ENCODE results near the gene SRM.
A peak's percentile ranks its signal among the peaks of the same experiment; 100 is the strongest.
"Not testable (repeated sequence)": the region's sequence is repeated elsewhere in the genome, so short reads cannot be mapped to it uniquely, and the experiment has no call there.

SRM gene

GRCh38 chr1:11045428-11046269 is 14.2 kb downstream of the SRM start:
- FAIRE-seq (no peak), DNase-seq (ENCODE audit: insufficient read length, low spot score) (no peak)
- TF ChIP-seq POLR2A (IDR thresholded peaks at IDR 0.05; ENCODE audit: low read depth, low read length) (no peak), POLR2AphosphoS5 (IDR thresholded peaks at IDR 0.05; ENCODE audit: low read depth, low read length) (no peak), POU2F2 (IDR thresholded peaks at IDR 0.05; ENCODE audit: low read depth, low read length) (no peak), TAF1 (IDR thresholded peaks at IDR 0.05; ENCODE audit: low read depth, low read length) (no peak), PAX5 (IDR thresholded peaks at IDR 0.05; ENCODE audit: insufficient read depth, low read length, severe bottlenecking) (no peak), SPI1 (IDR thresholded peaks at IDR 0.05; ENCODE audit: low read depth, low read length) (no peak)

- DNase-seq (ENCODE audit: insufficient read length, low spot score) = no peak
- TF ChIP-seq SPI1 (IDR thresholded peaks at IDR 0.05; ENCODE audit: low read depth, low read length) = no peak
- TF ChIP-seq POU2F2 (IDR thresholded peaks at IDR 0.05; ENCODE audit: low read depth, low read length) = no peak
- no peak for TF ChIP-seq TAF1 (IDR thresholded peaks at IDR 0.05; ENCODE audit: low read depth, low read length)
- no peak for TF ChIP-seq POLR2A (IDR thresholded peaks at IDR 0.05; ENCODE audit: low read depth, low read length)
- no peak for TF ChIP-seq PAX5 (IDR thresholded peaks at IDR 0.05; ENCODE audit: insufficient read depth, low read length, severe bottlenecking)
- TF ChIP-seq POLR2AphosphoS5 (IDR thresholded peaks at IDR 0.05; ENCODE audit: low read depth, low read length) = no peak
- no peak for FAIRE-seq
Measured at GRCh38 chr1:11044849-11045427, 14.9 kb downstream of the SRM start.

DNA sequence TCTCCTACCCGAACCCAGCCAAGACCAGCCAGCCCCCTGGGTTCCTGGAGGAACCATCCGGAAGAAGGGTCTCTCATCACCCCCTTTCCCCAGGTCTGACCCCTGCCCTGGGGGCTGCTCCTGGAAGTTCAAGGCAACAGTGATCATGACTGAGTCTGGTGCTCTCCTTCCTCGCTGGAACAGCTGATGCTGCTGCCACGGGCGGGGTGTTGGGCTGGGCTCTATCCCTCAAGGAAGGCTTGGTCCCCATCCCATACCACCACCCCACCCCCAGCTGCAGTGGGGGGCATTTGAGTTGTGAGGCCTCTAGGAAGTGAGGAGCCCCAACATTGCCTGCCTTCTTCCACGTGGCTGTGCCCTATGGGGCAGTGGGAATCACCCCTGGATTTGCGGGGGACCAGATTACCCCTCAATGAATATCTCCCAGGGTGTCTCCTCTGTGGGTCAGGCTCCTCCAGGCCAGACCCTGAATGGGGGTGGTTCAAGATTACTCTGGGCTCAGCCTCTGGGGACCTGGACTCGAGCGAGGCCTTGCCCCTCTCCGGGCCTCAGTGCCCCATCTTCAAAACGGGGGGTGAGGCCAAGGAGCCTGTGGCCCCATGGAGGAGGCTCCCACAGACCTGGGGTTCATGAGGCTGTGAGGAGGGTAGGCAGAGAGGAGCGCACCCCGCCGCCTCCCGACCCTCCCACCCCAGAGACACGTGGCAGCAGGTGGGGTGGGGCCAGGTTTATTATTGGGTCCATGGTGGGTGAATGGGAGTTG is 15.6 kb downstream of the SRM start:
- no peak for TF ChIP-seq PAX5 (IDR thresholded peaks at IDR 0.05; ENCODE audit: insufficient read depth, low read length, severe bottlenecking)
- no peak for TF ChIP-seq POU2F2 (IDR thresholded peaks at IDR 0.05; ENCODE audit: low read depth, low read length)
- no peak for TF ChIP-seq SPI1 (IDR thresholded peaks at IDR 0.05; ENCODE audit: low read depth, low read length)
- TF ChIP-seq POLR2A (IDR thresholded peaks at IDR 0.05; ENCODE audit: low read depth, low read length) = no peak
- TF ChIP-seq TAF1 (IDR thresholded peaks at IDR 0.05; ENCODE audit: low read depth, low read length) = no peak
- TF ChIP-seq POLR2AphosphoS5 (IDR thresholded peaks at IDR 0.05; ENCODE audit: low read depth, low read length) = no peak
- DNase-seq (ENCODE audit: insufficient read length, low spot score) = no peak
- FAIRE-seq = no peak

GRCh38 chr1:11042995-11043874 is 16.6 kb downstream of the SRM start:
- FAIRE-seq = no peak
- DNase-seq (ENCODE audit: insufficient read length, low spot score) = no peak
- TF ChIP-seq POU2F2 (IDR thresholded peaks at IDR 0.05; ENCODE audit: low read depth, low read length) = no peak
- no peak for TF ChIP-seq PAX5 (IDR thresholded peaks at IDR 0.05; ENCODE audit: insufficient read depth, low read length, severe bottlenecking)

DNA sequence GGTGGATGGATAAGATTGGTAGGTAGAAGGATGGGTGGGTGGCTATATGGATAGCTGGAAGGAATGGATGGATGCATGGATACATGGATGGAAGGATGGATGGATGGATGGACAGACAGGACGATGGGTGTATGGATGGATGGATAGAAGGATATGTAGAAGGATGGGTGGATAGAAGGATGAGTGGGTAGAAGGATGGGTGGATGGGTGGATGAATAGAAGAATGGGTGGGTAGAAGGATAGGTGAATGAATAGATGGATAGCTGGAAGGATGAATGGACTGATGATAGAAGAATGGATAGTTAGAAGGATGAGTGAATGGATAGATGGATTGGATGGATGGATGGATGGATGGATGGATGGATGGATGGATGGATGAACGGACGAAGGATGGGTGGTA is 17.8 kb downstream of the SRM start:
- DNase-seq (ENCODE audit: insufficient read length, low spot score) (no peak), FAIRE-seq (no peak)
- TF ChIP-seq POLR2AphosphoS5 (IDR thresholded peaks at IDR 0.05; ENCODE audit: low read depth, low read length) (no peak), TAF1 (IDR thresholded peaks at IDR 0.05; ENCODE audit: low read depth, low read length) (no peak), SPI1 (IDR thresholded peaks at IDR 0.05; ENCODE audit: low read depth, low read length) (no peak), POU2F2 (IDR thresholded peaks at IDR 0.05; ENCODE audit: low read depth, low read length) (no peak), POLR2A (IDR thresholded peaks at IDR 0.05; ENCODE audit: low read depth, low read length) (no peak), PAX5 (IDR thresholded peaks at IDR 0.05; ENCODE audit: insufficient read depth, low read length, severe bottlenecking) (no peak)

- FAIRE-seq = no peak
- no peak for DNase-seq (ENCODE audit: insufficient read length, low spot score)
- TF ChIP-seq PAX5 (IDR thresholded peaks at IDR 0.05; ENCODE audit: insufficient read depth, low read length, severe bottlenecking) (no peak), POLR2A (IDR thresholded peaks at IDR 0.05; ENCODE audit: low read depth, low read length) (no peak), POLR2AphosphoS5 (IDR thresholded peaks at IDR 0.05; ENCODE audit: low read depth, low read length) (no peak), SPI1 (IDR thresholded peaks at IDR 0.05; ENCODE audit: low read depth, low read length) (no peak), TAF1 (IDR thresholded peaks at IDR 0.05; ENCODE audit: low read depth, low read length) (no peak), POU2F2 (IDR thresholded peaks at IDR 0.05; ENCODE audit: low read depth, low read length) (no peak)
Measured at GRCh38 chr1:11041048-11041447, 18.8 kb downstream of the SRM start.

- FAIRE-seq; DNase-seq (ENCODE audit: insufficient read length, low spot score): not testable (repeated sequence)
Measured at GRCh38 chr1:11040105-11040429, 19.8 kb downstream of the SRM start.

- TF ChIP-seq POLR2AphosphoS5 (IDR thresholded peaks at IDR 0.05; ENCODE audit: low read depth, low read length) (no peak), SPI1 (IDR thresholded peaks at IDR 0.05; ENCODE audit: low read depth, low read length) (no peak), TAF1 (IDR thresholded peaks at IDR 0.05; ENCODE audit: low read depth, low read length) (no peak)
- DNase-seq (ENCODE audit: insufficient read length, low spot score) = no peak
- no peak for FAIRE-seq
Measured at GRCh38 chr1:11039351-11040104, 20.3 kb downstream of the SRM start.

GRCh38 chr1:11037740-11038182 is 22.1 kb downstream of the SRM start:
- DNase-seq (ENCODE audit: insufficient read length, low spot score) = peak; percentile 85
- FAIRE-seq = peak; percentile 99
- TF ChIP-seq POLR2AphosphoS5 (IDR thresholded peaks at IDR 0.05; ENCODE audit: low read depth, low read length) (no peak), SPI1 (IDR thresholded peaks at IDR 0.05; ENCODE audit: low read depth, low read length) (no peak), POU2F2 (IDR thresholded peaks at IDR 0.05; ENCODE audit: low read depth, low read length) (no peak), POLR2A (IDR thresholded peaks at IDR 0.05; ENCODE audit: low read depth, low read length) (no peak), PAX5 (IDR thresholded peaks at IDR 0.05; ENCODE audit: insufficient read depth, low read length, severe bottlenecking) (no peak), TAF1 (IDR thresholded peaks at IDR 0.05; ENCODE audit: low read depth, low read length) (no peak)

DNA sequence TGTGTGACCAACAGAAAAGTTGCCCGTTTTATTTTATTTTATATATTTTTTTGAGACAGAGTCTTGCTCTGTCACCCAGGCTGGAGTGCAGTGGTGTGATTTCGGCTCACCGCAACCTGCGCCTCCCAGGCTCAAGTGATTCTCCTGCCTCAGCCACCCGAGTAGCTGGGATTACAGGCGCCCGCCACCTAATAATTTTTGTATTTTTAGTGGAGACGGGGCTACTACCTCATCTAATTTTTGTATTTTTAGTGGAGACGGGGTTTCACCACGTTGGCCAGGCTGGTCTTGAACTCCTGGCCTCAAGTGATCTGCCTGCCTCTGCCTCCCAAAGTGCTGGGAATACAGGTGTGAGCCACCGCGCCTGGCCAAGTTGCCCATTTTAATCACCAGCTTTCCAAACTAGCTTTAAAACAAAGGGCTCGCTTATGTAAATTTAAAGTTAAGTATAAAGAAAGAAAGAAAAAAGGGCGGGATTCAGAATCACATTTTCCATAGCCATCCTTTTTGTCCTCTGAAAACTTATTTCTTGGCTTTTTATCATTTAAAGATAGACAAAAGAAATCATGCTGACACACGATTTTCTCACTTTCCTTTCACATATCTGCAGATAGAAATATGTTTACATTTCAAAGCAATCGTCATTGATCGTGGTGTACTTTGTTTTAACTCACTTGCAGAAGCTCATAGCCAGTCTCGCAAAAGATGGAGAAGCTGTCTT is 22.6 kb downstream of the SRM start:
- FAIRE-seq; DNase-seq (ENCODE audit: insufficient read length, low spot score): not testable (repeated sequence)

Data from GM12891 (cell line).